Measurements from ENCODE around the gene ZNF425. TPM values are rescaled to one million over a fixed set of nuclear protein-coding genes. Genes with fewer than 3 reads are reported as not detected.
A peak's percentile ranks its signal among the peaks of the same experiment; 100 is the strongest.

The ZNF425 gene
- total and polyA plus RNA-seq, 9 of the 15 experiments (the other 6 are each of a cell fraction or from before 2014, with no cell fraction given) = 0.03 to 0.89 (median 0.54) TPM

DNA sequence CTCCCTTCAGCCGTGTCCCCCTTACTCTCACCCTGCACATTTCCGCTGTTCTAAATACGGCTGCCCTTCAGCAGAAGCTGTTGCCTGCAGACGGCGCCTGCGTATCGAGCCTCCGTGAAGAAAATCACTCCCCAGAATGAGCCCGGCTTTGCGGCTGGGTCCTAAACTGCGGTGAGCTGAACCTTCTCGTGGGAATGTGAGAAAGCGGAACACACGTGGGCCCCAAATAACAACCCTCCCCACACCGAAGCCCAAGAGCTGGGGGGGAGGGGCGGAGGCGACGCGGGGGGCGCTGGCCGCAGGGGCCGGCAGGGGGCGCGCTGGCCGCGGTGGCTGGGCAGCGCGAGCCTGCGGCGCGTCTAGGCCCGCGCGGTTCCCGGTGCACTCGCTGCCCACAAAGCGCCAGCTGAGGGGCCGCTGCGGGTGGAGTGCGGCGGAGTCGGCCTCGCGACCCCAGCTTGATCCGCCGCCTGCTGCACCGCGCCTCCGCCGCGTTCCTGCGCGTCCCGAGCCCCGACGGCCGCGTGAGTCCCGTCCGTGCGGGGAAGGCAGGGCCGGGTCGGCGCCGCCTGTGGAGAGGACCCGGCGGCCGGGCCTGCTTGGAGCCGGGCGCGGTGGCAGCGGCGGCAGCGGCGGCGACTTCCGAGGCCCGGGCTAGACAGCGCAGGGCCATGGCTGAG lies 21.1 kb upstream of the ZNF425 start, which contains the start of gene ZNF398 (continued):
- TF ChIP-seq, protein P1, sequence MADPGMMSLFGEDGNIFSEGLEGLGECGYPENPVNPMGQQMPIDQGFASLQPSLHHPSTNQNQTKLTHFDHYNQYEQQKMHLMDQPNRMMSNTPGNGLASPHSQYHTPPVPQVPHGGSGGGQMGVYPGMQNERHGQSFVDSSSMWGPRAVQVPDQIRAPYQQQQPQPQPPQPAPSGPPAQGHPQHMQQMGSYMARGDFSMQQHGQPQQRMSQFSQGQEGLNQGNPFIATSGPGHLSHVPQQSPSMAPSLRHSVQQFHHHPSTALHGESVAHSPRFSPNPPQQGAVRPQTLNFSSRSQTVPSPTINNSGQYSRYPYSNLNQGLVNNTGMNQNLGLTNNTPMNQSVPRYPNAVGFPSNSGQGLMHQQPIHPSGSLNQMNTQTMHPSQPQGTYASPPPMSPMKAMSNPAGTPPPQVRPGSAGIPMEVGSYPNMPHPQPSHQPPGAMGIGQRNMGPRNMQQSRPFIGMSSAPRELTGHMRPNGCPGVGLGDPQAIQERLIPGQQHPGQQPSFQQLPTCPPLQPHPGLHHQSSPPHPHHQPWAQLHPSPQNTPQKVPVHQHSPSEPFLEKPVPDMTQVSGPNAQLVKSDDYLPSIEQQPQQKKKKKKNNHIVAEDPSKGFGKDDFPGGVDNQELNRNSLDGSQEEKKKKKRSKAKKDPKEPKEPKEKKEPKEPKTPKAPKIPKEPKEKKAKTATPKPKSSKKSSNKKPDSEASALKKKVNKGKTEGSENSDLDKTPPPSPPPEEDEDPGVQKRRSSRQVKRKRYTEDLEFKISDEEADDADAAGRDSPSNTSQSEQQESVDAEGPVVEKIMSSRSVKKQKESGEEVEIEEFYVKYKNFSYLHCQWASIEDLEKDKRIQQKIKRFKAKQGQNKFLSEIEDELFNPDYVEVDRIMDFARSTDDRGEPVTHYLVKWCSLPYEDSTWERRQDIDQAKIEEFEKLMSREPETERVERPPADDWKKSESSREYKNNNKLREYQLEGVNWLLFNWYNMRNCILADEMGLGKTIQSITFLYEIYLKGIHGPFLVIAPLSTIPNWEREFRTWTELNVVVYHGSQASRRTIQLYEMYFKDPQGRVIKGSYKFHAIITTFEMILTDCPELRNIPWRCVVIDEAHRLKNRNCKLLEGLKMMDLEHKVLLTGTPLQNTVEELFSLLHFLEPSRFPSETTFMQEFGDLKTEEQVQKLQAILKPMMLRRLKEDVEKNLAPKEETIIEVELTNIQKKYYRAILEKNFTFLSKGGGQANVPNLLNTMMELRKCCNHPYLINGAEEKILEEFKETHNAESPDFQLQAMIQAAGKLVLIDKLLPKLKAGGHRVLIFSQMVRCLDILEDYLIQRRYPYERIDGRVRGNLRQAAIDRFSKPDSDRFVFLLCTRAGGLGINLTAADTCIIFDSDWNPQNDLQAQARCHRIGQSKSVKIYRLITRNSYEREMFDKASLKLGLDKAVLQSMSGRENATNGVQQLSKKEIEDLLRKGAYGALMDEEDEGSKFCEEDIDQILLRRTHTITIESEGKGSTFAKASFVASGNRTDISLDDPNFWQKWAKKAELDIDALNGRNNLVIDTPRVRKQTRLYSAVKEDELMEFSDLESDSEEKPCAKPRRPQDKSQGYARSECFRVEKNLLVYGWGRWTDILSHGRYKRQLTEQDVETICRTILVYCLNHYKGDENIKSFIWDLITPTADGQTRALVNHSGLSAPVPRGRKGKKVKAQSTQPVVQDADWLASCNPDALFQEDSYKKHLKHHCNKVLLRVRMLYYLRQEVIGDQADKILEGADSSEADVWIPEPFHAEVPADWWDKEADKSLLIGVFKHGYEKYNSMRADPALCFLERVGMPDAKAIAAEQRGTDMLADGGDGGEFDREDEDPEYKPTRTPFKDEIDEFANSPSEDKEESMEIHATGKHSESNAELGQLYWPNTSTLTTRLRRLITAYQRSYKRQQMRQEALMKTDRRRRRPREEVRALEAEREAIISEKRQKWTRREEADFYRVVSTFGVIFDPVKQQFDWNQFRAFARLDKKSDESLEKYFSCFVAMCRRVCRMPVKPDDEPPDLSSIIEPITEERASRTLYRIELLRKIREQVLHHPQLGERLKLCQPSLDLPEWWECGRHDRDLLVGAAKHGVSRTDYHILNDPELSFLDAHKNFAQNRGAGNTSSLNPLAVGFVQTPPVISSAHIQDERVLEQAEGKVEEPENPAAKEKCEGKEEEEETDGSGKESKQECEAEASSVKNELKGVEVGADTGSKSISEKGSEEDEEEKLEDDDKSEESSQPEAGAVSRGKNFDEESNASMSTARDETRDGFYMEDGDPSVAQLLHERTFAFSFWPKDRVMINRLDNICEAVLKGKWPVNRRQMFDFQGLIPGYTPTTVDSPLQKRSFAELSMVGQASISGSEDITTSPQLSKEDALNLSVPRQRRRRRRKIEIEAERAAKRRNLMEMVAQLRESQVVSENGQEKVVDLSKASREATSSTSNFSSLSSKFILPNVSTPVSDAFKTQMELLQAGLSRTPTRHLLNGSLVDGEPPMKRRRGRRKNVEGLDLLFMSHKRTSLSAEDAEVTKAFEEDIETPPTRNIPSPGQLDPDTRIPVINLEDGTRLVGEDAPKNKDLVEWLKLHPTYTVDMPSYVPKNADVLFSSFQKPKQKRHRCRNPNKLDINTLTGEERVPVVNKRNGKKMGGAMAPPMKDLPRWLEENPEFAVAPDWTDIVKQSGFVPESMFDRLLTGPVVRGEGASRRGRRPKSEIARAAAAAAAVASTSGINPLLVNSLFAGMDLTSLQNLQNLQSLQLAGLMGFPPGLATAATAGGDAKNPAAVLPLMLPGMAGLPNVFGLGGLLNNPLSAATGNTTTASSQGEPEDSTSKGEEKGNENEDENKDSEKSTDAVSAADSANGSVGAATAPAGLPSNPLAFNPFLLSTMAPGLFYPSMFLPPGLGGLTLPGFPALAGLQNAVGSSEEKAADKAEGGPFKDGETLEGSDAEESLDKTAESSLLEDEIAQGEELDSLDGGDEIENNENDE (IDR thresholded peaks at IDR 0.05; ENCODE audit: low read depth, low read length) = no peak
- TF ChIP-seq, protein P2, sequence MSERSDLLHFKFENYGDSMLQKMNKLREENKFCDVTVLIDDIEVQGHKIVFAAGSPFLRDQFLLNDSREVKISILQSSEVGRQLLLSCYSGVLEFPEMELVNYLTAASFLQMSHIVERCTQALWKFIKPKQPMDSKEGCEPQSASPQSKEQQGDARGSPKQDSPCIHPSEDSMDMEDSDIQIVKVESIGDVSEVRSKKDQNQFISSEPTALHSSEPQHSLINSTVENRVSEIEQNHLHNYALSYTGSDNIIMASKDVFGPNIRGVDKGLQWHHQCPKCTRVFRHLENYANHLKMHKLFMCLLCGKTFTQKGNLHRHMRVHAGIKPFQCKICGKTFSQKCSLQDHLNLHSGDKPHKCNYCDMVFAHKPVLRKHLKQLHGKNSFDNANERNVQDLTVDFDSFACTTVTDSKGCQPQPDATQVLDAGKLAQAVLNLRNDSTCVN (CRISPR knock-in tag; IDR thresholded peaks at IDR 0.05) = no peak
- TF ChIP-seq, protein P3, sequence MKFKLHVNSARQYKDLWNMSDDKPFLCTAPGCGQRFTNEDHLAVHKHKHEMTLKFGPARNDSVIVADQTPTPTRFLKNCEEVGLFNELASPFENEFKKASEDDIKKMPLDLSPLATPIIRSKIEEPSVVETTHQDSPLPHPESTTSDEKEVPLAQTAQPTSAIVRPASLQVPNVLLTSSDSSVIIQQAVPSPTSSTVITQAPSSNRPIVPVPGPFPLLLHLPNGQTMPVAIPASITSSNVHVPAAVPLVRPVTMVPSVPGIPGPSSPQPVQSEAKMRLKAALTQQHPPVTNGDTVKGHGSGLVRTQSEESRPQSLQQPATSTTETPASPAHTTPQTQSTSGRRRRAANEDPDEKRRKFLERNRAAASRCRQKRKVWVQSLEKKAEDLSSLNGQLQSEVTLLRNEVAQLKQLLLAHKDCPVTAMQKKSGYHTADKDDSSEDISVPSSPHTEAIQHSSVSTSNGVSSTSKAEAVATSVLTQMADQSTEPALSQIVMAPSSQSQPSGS (CRISPR knock-in tag; IDR thresholded peaks at IDR 0.05) = peak; percentile 77
- TF ChIP-seq, protein P4, sequence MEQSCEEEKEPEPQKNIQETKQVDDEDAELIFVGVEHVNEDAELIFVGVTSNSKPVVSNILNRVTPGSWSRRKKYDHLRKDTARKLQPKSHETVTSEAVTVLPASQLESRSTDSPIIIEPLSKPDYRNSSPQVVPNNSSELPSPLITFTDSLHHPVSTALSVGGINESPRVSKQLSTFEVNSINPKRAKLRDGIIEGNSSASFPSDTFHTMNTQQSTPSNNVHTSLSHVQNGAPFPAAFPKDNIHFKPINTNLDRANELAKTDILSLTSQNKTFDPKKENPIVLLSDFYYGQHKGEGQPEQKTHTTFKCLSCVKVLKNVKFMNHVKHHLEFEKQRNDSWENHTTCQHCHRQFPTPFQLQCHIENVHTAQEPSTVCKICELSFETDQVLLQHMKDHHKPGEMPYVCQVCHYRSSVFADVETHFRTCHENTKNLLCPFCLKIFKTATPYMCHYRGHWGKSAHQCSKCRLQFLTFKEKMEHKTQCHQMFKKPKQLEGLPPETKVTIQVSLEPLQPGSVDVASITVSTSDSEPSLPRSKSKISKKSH (CRISPR knock-in tag; IDR thresholded peaks at IDR 0.05) = no peak
- no peak for TF ChIP-seq ZNF778 (CRISPR knock-in tag; IDR thresholded peaks at IDR 0.05)
- no peak for TF ChIP-seq KLF16 (IDR thresholded peaks at IDR 0.05)
- TF ChIP-seq RAD21 (CRISPR knock-in tag; conservative IDR thresholded peaks at IDR 0.05 in 1 of 2, IDR thresholded peaks at IDR 0.05 in 1 of 2) = peak in 1 of 2 experiments; percentile 28; a peak in 3 of 4 replicates
- no peak for TF ChIP-seq THRAP3 (IDR thresholded peaks at IDR 0.05; ENCODE audit: borderline replicate concordance)
- TF ChIP-seq SIRT6 (IDR thresholded peaks at IDR 0.05; ENCODE audit: low read depth, low read length) = no peak
- TF ChIP-seq KLF6 (CRISPR knock-in tag; IDR thresholded peaks at IDR 0.05; ENCODE audit: borderline replicate concordance) = no peak
- TF ChIP-seq TCF3 (CRISPR knock-in tag; IDR thresholded peaks at IDR 0.05) = peak; percentile 25

Measured in K562 (cell line).